GM19193 (cell line): Measurements from ENCODE around the gene FUZ.
A peak's percentile ranks its signal among the peaks of the same experiment; 100 is the strongest.

Experiments used
- POLR2A ChIP-seq: IDR thresholded peaks from 4 replicates; pipeline ENCODE4 v1.6.1; 2011; ENCODE audit not compliant: insufficient read depth, insufficient read length; ENCODE audit errors: extremely low read depth

Gene FUZ

DNA sequence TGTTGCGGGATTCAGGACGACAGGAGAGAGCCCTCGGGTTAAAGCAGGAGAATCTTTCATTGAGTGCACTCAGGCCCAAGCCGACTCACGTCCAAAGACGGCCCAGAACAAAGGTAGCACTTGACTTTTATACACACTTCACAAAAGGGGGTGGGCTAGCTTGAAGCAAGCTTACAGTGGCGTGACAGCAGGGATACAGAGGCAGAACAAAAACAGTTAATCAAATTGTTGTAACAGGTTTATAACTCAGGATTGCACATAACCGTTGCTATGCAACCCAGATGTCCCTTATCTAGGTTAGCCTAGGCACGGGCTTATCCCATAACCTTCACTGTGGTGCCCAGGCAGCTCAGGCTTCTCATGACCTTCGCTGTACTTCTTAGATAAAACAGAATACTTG is 7.0 kb upstream of the FUZ start:
- TF ChIP-seq POLR2A = no peak

GRCh38 chr19:49818649-49819370 is 5.7 kb upstream of the FUZ start:
- no peak for TF ChIP-seq POLR2A

DNA sequence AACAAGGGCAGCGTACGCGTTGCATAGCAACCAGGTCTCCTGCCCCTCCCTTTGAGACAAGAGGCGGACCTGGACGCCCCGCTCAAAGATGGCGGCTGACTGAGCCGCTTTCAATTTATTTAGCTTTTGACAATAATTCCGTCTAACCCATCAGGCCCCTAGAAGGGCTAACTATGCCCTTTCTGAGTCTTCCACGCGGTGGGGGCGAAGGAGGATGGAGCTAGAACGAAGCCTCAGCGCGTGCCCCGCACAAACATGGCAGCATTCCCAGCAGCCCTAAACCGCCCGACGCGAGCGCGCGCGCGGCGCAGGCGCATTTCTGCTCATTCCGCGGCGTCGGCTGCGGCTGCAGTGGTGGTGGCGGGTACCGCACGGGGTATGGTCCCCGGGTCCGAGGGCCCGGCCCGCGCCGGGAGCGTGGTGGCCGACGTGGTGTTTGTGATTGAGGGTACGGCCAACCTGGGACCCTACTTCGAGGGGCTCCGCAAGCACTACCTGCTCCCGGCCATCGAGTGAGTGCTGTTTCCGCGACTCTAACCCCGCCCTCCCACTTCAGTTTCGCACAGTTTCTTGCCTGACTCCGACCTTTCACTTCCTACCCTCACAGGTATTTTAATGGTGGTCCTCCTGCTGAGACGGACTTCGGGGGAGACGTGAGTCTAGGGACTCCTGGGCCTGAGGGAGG is 5.0 kb upstream of the FUZ start, which contains the start of gene MED25:
MED25 (plus strand) TSS at position 326 of the 685 bp plus-strand sequence; CDS start at position 379, 53 bp downstream.
- peak; percentile 84 for TF ChIP-seq POLR2A

DNA sequence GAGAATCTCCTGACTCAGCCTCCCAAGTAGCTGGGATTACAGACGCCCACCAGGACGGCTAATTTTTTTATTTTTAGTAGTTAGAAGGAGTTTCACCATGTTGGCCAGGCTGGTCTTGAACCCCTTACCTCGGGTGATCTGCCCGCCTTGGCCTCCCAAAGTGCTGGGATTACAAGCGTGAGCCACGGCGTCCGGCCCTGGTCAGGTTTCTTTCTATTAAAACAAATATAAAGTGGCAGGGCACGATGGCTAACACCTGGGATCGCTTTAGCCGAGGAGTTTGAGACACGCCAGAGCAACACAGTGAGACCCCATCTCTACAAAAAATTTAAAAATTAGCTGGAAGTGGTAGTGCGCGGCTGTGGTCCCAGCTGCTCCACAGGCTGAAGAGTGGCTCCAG is 3.5 kb upstream of the FUZ start:
- TF ChIP-seq POLR2A = no peak

- no peak for TF ChIP-seq POLR2A
These were observed 918 bp upstream of the FUZ start for GRCh38 chr19:49814010-49814409.

DNA sequence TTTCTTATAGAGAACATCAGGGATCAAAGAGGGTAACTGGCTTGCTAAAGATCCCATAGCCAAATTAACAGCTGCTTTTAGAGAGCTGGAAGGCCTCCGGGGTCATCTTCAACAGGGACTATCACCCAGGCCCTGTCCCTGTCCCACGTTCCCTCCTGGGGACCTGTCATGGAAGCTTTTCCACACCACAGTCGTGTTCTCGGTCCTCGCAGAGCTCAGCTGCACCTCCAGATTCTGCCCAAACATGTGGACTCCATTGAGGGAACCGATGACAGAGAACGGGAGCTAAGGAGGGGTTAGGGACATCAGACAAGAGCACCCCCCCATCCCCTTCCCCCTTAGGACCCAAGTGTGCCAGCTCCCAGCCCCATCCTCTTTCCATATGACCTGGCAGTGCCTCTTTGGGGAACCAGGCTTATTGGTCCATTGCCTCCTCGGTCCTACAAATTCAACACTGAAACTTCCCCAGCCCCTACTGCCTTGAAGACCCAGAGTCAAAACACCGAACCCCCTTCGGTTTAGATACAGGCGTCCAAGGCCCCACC is 568 bp downstream of the FUZ start:
- TF ChIP-seq POLR2A = no peak

GRCh38 chr19:49811328-49811727 is 1.8 kb downstream of the FUZ start:
- TF ChIP-seq POLR2A = no peak

GRCh38 chr19:49809941-49810389 is 3.1 kb downstream of the FUZ start:
- no peak for TF ChIP-seq POLR2A

GRCh38 chr19:49809160-49809940 is 3.7 kb downstream of the FUZ start:
- no peak for TF ChIP-seq POLR2A

GRCh38 chr19:49808711-49809159 is 4.4 kb downstream of the FUZ start:
- no peak for TF ChIP-seq POLR2A

GRCh38 chr19:49807904-49808675 is 5.0 kb downstream of the FUZ start:
- no peak for TF ChIP-seq POLR2A

GRCh38 chr19:49807058-49807903 is 5.8 kb downstream of the FUZ start:
- no peak for TF ChIP-seq POLR2A

DNA sequence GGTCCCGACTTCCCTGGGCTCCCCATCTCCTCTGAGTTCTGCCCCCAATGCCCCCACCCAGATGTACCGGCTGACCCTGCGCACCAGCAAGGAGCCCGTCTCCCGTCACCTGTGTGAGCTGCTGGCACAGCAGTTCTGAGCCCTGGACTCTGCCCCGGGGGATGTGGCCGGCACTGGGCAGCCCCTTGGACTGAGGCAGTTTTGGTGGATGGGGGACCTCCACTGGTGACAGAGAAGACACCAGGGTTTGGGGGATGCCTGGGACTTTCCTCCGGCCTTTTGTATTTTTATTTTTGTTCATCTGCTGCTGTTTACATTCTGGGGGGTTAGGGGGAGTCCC is 6.5 kb downstream of the FUZ start:
- no peak for TF ChIP-seq POLR2A
